GM19043 (cell line): Measurements from ENCODE around the gene ZBTB9.

Experiments
- ATAC-seq: cut with Tn5 transposase; IDR thresholded peaks from one replicate; pipeline ENCODE4 v1.9.1; 2021; ENCODE audit warnings: low read depth; ENCODE audit not compliant: unreplicated experiment

Gene ZBTB9

DNA sequence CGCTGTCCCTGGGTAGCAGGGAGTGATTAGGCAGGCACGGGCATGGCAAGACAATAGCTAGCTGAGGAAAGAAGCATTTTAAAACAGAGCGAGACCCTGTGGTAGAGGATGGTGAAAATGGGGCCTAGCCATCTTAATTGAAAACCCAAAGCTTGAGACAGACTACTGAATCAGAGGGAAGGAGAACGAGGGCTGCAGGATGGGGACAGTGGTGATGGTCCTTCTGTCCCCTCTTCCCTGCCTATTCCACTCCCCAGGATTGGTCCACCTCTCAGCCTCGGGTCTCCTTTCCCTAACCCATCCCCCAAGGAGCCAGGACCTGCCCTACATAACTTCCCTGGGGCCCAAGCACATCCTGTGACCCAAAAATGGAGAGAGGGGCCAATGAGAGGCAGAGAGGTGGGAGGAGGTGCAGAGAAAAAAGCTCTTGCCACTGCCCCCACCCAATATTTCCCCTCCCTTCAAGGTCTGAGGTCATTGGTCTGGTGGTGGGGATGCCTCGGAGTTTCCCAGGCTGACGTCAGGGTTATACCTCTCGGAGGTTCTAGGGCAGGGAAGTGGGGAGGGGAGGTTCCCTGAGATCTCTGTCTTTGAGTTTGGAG lies 35.6 kb upstream of the ZBTB9 start:
- no peak for ATAC-seq

GRCh38 chr6:33419580-33420490 lies 34.5 kb upstream of the ZBTB9 start, which contains the start of gene SYNGAP1:
Gene SYNGAP1 (plus strand): TSS chr6:33420065. CDS start chr6:33420265, 200 bp downstream.
- no peak for ATAC-seq

- no peak for ATAC-seq
These were observed 33.7 kb upstream of the ZBTB9 start for GRCh38 chr6:33420491-33421343.

GRCh38 chr6:33421344-33421643 lies 33.1 kb upstream of the ZBTB9 start:
- no peak for ATAC-seq

DNA sequence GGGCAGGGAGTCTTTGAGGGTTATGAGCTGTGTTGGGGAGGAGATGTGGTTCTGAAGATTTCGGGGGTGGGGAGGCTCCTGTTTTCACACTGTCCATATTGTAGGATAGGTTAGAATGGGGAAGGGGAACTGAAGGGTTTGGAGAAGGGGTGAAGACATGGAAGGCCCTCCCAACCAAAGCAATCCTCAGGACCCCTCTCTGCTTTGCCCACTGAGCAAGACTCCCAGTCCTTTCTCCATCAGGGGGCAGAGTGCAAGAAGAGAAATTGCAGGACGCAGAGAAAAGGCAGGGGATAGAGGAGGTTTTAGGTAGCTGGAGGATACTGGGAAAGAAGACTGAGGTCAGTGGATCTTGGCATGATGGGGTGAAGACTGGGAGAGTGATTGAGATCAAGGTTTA lies 30.6 kb upstream of the ZBTB9 start:
- ATAC-seq = no peak

- no peak for ATAC-seq
These were observed 29.3 kb upstream of the ZBTB9 start for GRCh38 chr6:33424855-33425667.

DNA sequence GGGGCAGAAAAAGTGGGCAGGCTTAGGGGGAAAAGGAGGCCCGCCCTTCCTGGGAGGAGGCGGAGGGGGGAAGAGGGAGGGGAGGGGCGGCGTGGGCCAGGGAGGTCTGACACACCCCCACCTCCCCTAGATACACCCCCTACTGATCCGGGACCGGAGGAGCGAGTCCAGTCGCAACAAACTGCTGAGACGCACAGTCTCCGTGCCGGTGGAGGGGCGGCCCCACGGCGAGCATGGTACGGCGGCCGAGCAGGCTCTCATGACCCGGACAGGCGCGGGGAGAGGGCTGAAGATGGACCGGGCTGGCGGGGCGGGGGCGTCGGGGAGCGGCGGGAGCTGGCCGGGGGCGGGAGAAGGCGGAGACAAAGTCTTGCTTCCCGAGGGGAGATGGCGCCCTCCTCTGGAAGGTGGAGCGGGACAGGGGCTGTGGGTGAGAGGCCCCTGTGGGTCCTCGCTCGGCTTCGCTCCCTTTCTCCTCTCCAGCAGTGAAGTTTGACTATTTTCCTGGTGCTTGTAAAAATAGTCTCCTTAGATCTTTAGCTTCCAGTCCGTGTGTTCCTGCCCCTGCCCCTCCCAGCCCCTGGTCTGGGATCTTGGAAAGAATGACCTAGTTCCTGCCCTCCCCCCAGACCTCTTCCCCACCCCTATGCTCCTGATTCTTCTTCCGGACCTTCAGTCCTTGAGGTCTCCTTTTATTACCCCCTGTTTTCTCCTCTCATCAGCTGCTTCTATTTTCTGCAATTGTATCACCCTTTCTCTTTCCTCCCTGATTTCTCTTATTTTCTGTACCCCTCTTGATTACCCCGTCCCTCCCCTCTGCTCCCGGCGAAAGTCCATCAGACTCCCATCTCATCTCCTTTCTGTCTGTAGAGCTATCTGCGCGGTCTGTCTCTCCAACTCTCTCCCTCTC lies 28.5 kb upstream of the ZBTB9 start:
- ATAC-seq = no peak

DNA sequence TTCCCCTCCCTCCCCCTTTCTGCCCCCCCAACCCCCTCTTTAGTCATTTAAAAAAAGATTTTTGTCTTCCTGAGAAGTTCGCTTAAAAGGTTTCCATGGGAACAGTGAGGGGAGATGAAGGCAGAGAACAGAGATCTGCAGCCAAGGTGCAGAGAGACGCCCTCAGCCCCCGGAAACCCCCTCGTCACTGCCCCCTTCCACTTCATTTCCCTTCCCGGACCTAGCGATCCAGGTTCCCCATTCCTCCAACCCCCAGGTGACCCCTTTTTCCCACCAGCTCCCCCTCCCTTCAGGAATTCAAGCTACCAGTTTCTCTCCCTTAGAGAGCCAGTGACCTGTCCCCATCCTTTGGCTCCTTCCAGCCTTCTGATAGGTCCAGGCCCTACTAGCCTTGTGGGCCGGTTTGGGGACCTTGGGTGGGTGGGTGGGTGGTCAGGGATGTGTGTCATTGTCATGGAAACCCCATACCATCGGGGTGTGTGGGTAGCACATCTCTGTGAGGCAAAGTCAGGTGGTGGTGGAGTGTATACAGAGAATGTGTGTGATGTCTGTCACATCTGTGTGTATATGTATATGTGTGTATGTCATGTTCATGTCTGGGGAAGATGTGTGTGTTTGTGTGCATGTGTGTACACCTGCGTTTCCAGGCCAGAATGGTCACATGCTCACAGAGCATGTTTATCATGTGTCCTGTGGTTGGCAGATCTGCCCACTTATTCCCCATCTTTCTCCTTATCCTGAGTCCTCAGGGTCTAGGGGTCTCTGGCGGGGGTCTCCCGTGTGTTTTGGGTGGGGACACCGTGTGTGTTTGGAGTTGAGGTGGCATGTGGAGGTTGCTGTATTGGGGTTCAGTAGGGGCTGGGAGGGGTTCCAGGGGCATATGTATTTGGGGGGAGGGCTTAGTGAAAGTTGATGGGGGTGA lies 27.5 kb upstream of the ZBTB9 start:
- no peak for ATAC-seq

GRCh38 chr6:33427585-33428223 lies 26.7 kb upstream of the ZBTB9 start:
- no peak for ATAC-seq

- no peak for ATAC-seq
These were observed 26.0 kb upstream of the ZBTB9 start for GRCh38 chr6:33428224-33428965.

GRCh38 chr6:33428966-33429749 lies 25.2 kb upstream of the ZBTB9 start:
- ATAC-seq = no peak

DNA sequence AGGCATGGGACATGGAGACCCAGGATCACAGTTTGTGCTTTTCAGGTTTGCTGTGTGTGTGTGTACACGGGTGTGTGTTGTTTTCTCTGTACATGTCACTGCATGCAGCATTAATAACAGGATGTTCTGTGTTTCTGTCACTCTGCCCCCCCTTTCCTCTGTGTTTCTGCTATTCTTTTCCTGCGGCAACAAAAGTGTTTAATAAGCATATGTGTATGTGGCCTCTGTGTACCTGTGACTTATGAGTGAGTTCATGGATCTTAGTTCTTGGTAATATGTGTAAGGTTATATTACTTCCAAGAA lies 24.7 kb upstream of the ZBTB9 start:
- no peak for ATAC-seq

- ATAC-seq = no peak
These were observed 24.0 kb upstream of the ZBTB9 start for GRCh38 chr6:33430334-33430733.

- ATAC-seq = no peak
These were observed 23.1 kb upstream of the ZBTB9 start for GRCh38 chr6:33430991-33431879.

DNA sequence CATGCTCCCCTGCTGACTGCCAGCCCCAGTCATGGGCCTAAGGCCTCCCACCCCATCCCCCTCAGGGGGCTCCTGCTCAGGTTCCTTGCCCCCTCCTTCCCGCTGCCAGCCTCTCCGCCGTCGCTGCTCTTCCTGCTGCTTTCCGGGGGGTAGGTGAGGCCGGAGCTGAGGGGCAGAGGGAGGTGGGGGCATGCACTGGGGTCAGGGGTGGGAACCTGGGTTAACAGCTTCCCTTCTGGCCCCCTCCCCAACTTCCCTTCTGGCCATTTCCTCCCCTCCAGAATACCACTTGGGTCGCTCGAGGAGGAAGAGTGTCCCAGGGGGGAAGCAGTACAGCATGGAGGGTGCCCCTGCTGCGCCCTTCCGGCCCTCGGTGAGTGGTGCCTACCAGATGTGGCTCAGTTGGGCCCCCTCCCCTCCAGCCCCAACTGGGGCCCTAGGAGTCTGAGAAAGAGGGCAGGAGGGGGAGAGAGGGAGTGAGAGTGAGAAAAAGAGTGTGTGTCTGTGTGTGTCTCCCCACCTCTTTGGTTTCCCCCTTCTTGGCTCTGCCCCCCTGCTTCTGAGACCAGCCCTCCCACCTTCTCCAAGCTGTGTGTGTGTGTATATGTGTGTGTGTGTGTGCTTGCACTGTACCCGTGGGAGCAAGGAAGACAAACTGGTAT lies 22.4 kb upstream of the ZBTB9 start:
- ATAC-seq = no peak
